Measurements from ENCODE around the gene AFMID.
"Not testable (repeated sequence)": the region's sequence is repeated elsewhere in the genome, so short reads cannot be mapped to it uniquely, and the experiment has no call there.

Gene AFMID

DNA sequence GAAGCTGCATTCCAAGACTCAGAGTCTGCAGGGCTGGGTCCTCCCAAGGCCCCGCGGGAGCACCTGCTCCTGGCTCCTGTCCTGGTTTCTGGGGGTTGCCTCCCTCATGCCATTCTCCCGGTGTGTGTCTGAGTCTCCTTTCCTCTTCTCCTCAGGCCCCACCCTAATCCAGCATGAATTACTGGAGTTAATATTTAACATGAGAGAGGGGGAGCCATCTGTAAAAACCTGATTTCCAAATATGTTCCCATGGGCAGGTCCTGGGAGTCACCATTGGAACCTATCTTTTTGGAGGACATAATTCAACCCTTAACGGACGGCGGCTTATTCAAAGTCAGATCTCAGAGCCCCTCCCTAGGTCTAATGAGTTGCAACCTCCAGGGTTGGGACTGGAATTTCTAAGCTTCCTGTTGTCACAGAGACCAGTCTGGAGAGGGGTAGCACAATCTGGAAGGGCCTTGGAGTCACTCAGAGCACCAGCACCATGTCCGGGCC lies 35.6 kb upstream of the AFMID start:
- no peak for DNase-seq

DNA sequence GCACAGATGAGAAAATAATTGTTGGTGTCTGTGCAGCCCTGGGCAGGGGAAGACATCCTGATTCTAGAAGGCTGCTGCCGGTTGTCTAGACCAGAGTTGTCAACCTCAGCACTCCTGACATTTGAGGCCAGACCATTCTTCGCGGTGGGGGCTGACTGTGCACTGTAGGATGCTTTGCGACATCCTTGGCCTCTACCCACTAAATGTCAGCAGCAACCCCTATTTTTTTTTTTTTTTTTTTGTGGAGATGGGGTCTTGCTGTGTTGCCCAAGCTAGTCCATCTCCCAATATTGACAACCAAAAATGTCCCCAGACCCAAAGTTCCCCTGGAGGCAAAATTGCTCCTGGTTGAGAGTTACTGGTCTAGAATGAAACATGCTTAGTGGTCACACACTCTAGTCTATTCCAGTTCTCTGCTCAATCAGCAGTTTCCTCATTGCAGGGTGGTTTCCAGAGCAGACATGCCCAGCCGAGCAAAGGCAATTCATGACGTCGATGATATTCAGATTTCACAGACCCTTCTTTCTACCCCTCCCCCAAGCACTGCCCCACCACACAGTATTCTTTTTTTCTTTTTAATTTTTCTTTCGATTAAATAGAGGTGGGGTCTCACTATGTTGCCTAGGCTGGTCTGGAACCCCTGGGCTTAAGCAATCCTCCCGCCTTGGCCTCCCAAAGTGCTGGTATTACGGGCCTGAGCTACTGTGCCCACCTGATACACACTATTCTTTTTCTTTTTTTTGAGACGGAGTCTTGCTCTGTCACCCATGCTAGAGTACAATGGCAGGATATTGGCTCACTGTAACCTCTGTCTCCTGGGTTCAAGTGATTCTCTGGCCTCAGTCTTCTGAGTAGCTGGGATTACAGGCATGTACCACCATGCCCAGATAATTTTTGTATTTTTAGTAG lies 32.0 kb upstream of the AFMID start:
- no peak for DNase-seq

DNA sequence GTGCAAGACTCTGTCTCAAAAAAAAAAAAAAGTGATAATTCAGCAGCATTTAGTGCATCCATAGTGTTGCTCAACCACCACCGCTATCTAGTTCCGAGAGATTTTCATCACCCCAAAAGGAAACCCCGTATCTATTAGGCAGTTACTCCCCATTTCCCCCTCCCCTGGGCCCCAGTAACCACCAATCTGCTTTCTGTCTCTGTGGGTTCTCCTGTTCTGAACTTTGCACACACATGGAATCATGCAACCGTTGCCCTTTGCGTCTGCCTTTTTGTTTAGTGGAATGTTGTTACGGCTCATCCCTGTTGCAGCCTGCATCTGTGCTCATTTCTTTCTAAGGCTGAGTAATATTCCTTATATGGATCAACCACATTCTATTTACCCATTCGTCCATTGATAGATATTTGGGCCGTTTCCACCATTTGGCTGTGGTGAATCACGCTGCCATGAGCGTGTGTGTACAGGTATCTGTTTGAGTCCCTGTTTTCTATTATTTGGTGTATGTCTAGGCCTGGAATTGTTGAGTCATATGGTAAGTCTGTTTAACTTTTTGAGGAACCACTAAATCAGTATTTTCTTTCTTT lies 27.5 kb upstream of the AFMID start:
- no peak for DNase-seq

DNA sequence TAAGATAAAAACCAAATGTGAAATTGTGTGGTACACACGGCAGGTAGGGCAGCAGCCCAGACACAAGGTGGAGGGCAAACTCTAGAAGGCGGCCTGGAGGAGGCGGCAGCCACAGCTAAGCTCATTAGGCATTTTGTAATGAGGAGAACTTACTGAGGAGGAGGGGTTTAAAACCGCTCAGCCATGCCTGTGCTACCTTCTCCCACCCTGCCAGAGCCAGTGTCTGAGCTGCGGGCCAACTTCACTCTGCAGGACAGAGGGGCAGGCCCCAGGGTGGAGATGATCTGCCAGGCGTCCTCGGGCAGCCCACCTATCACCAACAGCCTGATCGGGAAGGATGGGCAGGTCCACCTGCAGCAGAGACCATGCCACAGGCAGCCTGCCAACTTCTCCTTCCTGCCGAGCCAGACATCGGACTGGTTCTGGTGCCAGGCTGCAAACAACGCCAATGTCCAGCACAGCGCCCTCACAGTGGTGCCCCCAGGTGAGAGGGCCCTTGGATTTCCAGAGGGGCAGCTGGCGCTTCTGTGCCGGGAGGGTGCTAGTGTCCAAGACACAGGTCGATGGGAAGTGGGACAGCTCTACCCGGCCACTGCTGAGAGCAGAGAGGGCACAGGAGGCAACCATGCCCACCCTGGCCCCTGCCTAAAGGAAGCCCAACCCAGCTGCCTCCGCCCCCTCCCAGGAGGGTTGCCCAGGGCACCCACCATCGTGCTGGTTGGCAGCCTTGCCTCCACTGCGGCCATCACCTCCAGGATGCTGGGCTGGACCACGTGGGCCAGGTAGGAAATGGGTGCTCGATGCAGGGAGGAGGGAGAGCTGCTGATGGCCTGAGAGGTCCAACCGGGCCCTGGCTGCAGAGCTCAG lies 23.0 kb upstream of the AFMID start:
- no peak for DNase-seq

DNA sequence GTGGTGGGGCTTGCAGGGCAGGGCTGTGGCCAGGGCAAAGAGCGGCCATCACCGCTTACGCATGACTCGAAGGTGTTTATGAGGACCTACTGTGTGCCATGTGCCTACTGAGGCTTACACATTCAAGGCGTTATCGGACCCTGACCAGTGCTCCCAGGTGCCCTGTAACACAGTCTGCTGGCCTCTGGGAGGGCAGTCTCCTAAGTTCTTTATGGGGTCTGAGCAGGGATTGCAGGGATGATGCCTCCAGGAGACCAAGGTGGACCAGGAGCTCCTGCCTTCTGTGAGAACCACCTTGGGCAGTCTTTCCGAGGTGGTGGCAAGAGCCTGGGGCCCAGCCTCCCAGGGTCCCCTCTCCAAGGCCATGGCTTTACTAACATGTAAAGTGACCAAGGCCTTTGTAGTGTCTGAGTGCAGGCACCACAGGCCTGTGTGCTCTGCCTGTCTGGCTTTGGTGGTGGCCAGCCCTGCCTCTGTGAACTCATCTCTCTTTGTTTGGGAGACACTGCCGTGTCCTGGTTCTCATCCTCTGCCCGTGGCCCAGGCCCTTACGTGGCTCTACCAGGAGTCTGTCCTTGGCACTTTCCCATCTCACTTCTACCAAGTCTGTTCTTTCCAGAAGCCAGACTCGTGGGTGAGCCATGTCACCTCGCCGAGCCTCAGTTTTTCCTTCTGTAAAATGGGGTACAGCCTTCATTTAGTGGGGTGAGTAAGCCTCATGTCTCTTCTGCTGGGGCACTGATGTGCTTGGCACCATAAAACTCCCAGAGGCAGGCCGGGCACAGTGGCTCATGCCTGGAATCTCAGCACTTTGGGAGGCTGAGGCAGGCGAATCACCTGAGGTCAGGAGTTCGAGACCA lies 22.2 kb upstream of the AFMID start:
- no peak for DNase-seq

DNA sequence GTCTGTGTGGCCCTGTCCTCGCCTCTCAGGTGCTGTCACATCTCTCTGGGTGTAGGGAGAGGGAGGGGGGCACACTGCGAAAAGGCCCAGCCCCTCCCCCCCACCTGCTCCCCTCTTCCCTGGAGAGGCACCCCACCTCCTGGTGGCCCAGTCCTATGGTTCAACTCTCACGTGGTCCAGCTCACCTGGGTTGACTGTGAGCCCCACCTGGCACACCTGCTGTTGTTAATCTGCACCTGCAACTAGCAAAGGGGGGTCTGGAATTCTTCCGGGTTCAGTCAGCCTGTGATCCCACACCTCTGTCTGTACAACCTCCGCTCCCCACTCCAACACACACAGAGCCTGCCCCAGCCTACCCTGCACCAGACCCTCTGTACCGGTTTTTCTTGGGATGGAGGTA lies 20.7 kb upstream of the AFMID start:
- no peak for DNase-seq

DNA sequence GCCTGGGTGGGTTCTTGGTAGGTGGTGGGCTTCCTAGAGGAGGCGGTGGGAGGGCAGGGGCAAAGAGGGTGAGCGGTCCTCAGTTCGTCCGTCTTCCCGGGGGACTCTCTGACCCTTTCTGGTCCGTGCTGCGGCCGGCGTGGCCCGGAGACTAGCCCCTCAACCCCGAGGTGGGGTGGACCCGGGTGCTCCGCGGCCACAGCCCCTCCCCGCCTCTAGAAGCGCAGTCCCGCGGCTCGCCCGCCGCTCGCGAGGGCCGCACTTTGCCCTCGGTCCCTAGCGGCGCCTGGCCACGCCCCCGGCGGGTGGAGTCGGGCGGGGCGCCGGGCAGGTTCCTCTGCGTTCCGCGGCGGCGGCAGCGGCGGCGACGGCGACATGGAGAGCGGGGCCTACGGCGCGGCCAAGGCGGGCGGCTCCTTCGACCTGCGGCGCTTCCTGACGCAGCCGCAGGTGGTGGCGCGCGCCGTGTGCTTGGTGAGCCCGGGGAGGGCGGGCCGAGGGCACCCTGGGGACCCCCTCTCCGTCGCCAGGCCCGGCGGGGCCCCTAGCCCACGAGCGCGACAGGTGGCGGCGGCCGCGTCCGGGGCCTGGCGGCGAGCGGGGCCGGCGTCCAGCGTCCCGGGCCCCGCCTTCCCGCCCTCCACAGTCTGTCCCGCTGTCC lies 18.8 kb upstream of the AFMID start, which contains the start of gene SYNGR2:
Gene SYNGR2 (plus strand): TSS at position 340 of the 661 bp plus-strand sequence. CDS start 36 bp downstream, at position 376.
- peak in 53 of 58 donors; percentile 16 to 77 (median 50) for DNase-seq

DNA sequence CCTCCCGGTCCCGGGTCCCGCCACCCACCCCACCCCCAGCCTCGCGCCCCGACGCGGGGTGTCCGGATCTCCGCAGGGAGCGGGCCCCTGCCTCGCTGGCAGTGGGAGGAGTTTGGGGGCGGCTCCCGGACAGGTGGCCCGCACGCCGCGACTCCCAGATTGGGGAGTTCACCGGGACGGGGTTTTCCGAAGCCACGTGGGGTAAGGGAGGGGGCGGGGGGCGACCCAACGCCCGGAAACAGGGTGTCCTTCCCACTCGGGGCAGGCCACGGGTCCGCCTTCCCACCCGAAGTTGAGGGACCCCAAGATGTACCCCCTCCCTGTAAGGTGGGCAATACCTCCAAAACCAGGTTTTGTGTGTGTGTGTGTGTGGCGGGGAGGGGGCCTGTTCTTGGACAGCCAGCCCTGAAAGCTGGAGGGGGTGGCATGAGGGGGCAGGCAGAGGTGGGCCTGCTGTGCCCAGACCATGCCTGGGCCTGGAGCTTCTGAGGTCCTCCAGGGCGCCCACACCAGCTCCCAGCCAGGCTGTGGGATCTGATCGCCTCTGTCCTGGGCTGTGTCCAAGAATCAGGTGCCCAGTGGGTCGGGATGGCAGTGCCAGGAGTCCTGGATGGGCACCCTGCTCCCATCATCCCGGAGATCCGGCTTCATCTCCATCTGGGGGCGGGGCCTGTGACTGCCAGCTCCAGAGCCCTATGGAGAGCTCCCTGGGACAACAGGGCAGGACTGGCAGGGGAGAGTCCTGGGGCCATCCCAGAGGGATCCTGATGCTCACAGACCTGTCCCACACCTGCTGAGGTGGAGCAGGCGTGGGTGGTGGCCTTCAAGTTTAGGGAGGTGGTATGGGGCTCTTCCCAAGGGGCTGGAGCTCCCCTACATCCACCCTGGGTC lies 18.0 kb upstream of the AFMID start:
- peak in 49 of 58 donors; percentile 4 to 75 (median 42) for DNase-seq

DNA sequence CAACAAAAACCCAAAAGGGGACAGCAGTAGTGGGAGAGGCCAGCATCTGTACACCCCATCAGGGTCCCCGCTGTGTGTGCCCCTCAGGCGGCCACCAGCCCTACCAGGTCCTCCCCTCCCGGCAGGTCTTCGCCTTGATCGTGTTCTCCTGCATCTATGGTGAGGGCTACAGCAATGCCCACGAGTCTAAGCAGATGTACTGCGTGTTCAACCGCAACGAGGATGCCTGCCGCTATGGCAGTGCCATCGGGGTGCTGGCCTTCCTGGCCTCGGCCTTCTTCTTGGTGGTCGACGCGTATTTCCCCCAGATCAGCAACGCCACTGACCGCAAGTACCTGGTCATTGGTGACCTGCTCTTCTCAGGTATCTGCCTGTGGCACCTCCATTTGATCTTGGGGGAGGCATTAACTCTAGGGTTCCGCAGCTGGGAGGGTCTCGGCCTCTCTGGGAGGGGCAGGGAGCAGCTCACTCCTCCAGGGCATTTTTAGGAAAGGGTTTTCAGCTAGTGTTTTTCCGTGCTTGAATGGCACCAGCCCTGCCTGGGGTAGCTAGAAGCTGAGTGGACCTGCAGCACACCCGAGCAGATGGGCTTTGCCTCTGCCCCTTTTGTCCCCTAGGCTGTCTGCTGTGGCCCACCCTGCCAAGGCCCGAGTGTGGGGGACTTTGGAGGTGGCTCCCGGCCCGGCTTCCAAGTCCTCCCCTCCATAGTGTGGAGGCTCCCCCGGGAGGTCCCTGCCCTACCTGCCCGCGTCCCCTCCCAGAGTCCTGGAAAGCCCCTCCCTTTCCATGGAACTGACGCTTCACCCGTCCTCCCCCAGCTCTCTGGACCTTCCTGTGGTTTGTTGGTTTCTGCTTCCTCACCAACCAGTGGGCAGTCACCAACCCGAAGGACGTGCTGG lies 16.2 kb upstream of the AFMID start:
- DNase-seq = no peak

DNA sequence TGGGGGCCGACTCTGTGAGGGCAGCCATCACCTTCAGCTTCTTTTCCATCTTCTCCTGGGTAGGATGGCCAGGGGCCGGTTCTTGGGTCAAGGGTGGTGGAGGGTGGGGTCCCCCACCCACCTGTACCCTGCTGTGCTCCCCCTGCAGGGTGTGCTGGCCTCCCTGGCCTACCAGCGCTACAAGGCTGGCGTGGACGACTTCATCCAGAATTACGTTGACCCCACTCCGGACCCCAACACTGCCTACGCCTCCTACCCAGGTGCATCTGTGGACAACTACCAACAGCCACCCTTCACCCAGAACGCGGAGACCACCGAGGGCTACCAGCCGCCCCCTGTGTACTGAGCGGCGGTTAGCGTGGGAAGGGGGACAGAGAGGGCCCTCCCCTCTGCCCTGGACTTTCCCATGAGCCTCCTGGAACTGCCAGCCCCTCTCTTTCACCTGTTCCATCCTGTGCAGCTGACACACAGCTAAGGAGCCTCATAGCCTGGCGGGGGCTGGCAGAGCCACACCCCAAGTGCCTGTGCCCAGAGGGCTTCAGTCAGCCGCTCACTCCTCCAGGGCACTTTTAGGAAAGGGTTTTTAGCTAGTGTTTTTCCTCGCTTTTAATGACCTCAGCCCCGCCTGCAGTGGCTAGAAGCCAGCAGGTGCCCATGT lies 15.4 kb upstream of the AFMID start:
- DNase-seq = not testable (repeated sequence)

DNA sequence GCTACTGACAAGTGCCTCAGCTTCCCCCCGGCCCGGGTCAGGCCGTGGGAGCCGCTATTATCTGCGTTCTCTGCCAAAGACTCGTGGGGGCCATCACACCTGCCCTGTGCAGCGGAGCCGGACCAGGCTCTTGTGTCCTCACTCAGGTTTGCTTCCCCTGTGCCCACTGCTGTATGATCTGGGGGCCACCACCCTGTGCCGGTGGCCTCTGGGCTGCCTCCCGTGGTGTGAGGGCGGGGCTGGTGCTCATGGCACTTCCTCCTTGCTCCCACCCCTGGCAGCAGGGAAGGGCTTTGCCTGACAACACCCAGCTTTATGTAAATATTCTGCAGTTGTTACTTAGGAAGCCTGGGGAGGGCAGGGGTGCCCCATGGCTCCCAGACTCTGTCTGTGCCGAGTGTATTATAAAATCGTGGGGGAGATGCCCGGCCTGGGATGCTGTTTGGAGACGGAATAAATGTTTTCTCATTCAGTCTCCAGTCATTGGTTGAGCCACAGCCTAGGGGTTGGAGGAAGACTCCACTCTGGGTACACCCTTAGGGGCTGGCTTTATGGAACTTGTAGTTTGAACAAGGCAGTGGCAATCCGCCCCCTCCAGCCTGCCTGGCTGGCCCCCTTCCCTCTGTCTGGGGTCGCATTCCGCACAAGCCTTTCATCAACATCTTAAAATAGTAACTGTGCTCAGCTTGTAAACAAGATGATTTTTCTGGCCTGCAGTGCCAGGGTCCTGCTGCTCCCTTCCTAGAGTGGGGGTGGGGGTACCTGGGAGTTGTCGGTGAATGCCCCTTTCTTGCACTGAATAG lies 14.7 kb upstream of the AFMID start:
- DNase-seq = peak in 5 of 58 donors; percentile 15 to 30 (median 18)

DNA sequence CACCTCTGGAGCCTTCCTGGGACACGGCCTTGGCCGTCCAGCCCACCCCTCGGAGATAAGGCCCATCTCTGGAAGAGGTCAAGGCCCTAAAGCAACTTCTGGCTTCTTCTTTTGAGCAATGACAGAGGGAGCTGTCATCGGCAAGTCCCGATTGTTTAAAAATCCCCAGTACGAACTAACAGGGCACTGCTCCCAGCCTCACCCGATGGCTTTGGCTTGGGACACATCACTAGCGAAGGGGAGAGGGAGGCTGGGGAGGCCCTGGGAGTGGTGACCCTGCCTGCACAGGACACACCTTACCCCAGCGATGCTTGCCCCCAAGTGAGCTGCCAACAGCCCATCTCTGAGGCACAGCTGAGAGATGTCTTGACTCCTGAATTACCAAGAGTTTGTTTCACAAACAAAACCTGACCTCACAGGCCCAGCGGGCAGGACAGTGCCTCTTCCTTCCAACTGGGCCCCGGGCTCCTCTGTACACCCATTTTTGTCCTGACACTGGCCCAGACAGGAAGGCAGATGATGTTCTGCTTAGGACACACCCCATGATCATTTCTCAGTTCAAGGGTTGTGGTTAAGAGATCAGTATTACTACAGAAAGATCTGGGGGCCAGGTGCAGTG lies 14.0 kb upstream of the AFMID start:
- no peak for DNase-seq

DNA sequence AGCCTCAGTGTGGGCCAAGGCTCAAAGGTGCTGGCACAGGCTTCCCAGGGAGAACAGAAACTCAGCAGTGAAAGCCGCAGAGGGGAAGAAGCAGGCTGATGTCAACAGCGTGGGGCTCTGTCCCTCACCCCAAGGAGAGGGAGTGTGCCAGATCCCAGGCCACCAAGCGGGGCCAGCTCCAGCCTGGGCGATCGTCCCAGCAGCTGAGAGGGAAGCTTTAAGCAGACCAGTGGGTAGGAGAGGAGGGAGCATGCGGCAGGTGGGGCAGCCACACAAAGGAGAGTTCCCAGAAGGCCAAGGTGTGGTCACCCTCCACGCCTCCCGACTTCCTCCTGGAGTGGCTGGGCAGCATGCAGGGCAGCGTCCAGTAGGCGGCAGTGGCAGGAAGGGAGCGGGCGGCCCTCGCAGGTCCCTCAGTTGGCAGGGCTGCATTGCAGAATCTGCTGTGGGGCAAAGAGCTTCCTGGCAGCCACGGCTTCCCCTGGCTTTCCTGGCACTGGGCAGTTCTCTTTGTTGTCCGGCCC lies 12.8 kb upstream of the AFMID start:
- peak in 55 of 58 donors; percentile 24 to 98 (median 80) for DNase-seq

DNA sequence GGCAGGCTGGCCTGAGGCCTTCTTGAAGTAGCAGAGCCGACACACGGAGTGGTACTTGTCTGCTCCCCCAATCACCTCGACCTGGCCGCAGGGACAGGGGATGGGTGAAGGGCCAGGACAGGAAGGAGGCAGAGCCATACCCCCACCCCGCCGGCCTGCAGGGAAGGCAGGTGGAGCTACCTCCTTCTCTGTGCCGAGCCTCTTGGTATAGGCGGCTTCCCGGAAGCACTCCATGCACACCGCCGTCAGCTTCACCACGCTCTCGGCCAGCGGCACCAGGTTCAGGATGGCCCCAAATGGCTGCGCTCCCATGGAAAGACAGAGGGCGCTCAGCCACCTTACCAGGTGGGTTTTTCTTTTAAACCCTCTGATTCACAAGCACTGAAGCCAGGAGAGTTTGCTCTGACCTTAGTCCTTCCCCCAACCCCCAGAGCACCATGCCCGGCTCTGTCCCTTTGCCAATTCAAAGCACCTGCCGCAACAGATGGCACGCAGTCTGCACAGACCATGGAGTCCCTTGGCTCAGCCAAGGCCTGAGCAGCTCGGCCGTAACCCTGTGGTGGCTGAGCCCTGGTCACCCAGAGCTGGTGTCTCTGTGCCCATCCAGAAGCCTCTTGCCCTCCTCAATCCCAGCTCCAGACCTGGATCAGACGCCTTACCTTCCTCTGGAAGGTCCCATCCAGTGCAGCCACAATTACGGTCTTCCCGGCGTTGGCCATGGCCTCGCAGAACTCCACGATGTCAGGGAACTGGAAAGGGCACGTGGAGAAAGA lies 12.1 kb upstream of the AFMID start:
- peak in 2 of 58 donors; percentile 22 to 46 for DNase-seq

DNA sequence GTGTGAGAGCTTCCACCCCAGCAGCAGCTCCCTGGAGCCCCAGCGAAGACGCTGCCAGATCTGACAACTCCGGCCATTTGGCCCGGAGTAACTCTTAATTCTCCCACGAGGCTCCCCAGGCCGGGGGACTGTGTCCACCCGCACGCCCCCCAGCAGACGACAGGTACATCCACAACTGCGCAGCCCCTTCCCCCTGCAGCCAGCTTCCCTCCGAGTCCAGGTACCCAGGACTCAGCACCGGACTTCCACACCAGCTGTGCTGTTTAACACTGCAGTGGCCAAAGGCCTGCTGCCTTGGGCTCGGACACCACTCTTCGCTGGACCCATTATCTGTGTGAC lies 11.6 kb upstream of the AFMID start:
- no peak for DNase-seq
